ENCODE data around the gene LOC101059915.

Gene LOC101059915

GRCh38 chrX:71619193-71619592, 48.2 kb upstream of the LOC101059915 start:
- no peaks in the 10 kb centered on the region for H3K9me3 ChIP-seq
- WGBS, 2 donors, result 89 to 93% methylated on average over 8 of the region's 8 CpGs
- intact Hi-C loops (cut with DNase I), result no loop called here
- TF ChIP-seq CTCF (IDR thresholded peaks at IDR 0.05), result no peak
- peaks cover 0 to 38% (median 14%) of the 10 kb centered on the region in 9 donors for H3K4me1 ChIP-seq
- peaks cover 0 to 8% (median 0%) of the 10 kb centered on the region in 9 donors for H3K36me3 ChIP-seq
- H3K27ac ChIP-seq, result peak overlapping the region in 1 of 10 donors; percentile 47
- no peaks in the 10 kb centered on the region for H3K27me3 ChIP-seq
- no peak for ATAC-seq
- DNase-seq, result no peak
- no peak overlapping the region for H3K4me3 ChIP-seq

- intact Hi-C loops (cut with DNase I), result no loop called here
- no peak for DNase-seq
- Histone ChIP-seq H3K4me3 (no peak overlapping the region), H3K4me1 (peaks cover 0 to 41% (median 14%) of the 10 kb centered on the region in 9 donors), H3K27ac (peak overlapping the region in 1 of 10 donors; percentile 34), H3K9me3 (no peaks in the 10 kb centered on the region), H3K27me3 (no peaks in the 10 kb centered on the region), H3K36me3 (peaks cover 0 to 1% (median 0%) of the 10 kb centered on the region in 9 donors)
- ATAC-seq, result no peak
- no peak for TF ChIP-seq CTCF (IDR thresholded peaks at IDR 0.05)
- WGBS, 2 donors, result 82 to 92% methylated on average over 1 of the region's 1 CpG
These were observed 47.4 kb upstream of the LOC101059915 start for GRCh38 chrX:71619986-71620385.

- DNase-seq, result peak in 1 of 2 donors; percentile 6
- no peak for TF ChIP-seq CTCF (IDR thresholded peaks at IDR 0.05)
- Histone ChIP-seq H3K4me1 (peaks cover 0 to 41% (median 14%) of the 10 kb centered on the region in 9 donors), H3K9me3 (no peaks in the 10 kb centered on the region), H3K27me3 (no peaks in the 10 kb centered on the region), H3K4me3 (no peak overlapping the region), H3K27ac (peak overlapping the region in 7 of 10 donors; percentile 63 to 85 (median 74)), H3K36me3 (no peaks in the 10 kb centered on the region)
- ATAC-seq, result peak in 4 of 8 donors; percentile 43 to 64 (median 54)
- intact Hi-C loops (cut with DNase I), result no loop called here
- 32 to 35% methylated on average over 6 of the region's 6 CpGs for WGBS, 2 donors
These were observed 45.7 kb upstream of the LOC101059915 start for GRCh38 chrX:71621603-71622002.

GRCh38 chrX:71622032-71622575, 45.2 kb upstream of the LOC101059915 start:
- peak in 1 of 8 donors; percentile 5 for ATAC-seq
- Histone ChIP-seq H3K9me3 (no peaks in the 10 kb centered on the region), H3K4me1 (peaks cover 0 to 41% (median 14%) of the 10 kb centered on the region in 9 donors), H3K27ac (peak overlapping the region; percentile 2 to 85 (median 73)), H3K36me3 (no peaks in the 10 kb centered on the region), H3K4me3 (no peak overlapping the region), H3K27me3 (no peaks in the 10 kb centered on the region)
- no peak for DNase-seq
- TF ChIP-seq CTCF (IDR thresholded peaks at IDR 0.05), result no peak
- WGBS, 2 donors, result 79 to 86% methylated on average over 9 of the region's 9 CpGs
- intact Hi-C loops (cut with DNase I), result no loop called here

Data from heart right ventricle (tissue), 16 donors.